Caco-2 (cell line): Measurements from ENCODE around the gene SMARCAD1. TPM values are rescaled to one million over a fixed set of nuclear protein-coding genes. Genes with fewer than 3 reads are reported as not detected.
"Not testable (repeated sequence)": the region's sequence is repeated elsewhere in the genome, so short reads cannot be mapped to it uniquely, and the experiment has no call there.

Experiments
- BruUV-seq: library from RNA; stranded (reverse); fragments of 400-500 nt; replicated peaks from 2 replicates; lab custom pipeline; 2021; lab: Mats Ljungman, UMichigan
- CTCF ChIA-PET: fragments of 300-600 bp; sonication (Branson Sonifier 250); formaldehyde crosslinking; loops from one replicate; lab custom pipeline; 2022; ENCODE audit warnings: antibody characterized with exemption; lab: Charles Lee
- POLR2A ChIA-PET: fragments of 300-600 bp; sonication (Branson Sonifier 250); formaldehyde crosslinking; loops from one replicate; lab custom pipeline; 2022; ENCODE audit warnings: antibody characterized with exemption; lab: Charles Lee
- DNase-seq, 2 experiments: peaks; one replicate each; pipeline versions ENCODE4 v3.0.0 to v3.0.0-alpha.2; 2020 to 2022
- H3K27me3 ChIP-seq: replicated peaks from 2 replicates; pipeline ENCODE4 v1.6.0; 2011; ENCODE audit warnings: low read length; ENCODE audit not compliant: control insufficient read depth, insufficient read depth
- H3K36me3 ChIP-seq: 2 replicates; pipeline ENCODE4 v1.5.1; 2011; ENCODE audit warnings: low read length; ENCODE audit not compliant: control insufficient read depth, insufficient read depth
- H3K4me1 ChIP-seq: fragments of 250-450 bp; sonication (Bioruptor Pico); 2 replicates; pipeline ENCODE4 v1.5.1; 2020; ENCODE audit warnings: mild to moderate bottlenecking
- H3K4me3 ChIP-seq: 2 replicates; pipeline ENCODE4 v1.5.1; 2011; ENCODE audit warnings: low read depth, mild to moderate bottlenecking, control low read depth, low read length
- H3K9me3 ChIP-seq: fragments of 250-450 bp; sonication (Bioruptor Pico); 2 replicates; pipeline ENCODE4 v1.5.1; 2020; ENCODE audit warnings: mild to moderate bottlenecking, moderate library complexity
- H3K27ac Mint-ChIP-seq: one replicate; pipeline ENCODE4 v1.8.0; 2022; ENCODE audit warnings: mixed read lengths; ENCODE audit not compliant: unreplicated experiment
- H3K27me3 Mint-ChIP-seq: one replicate; pipeline ENCODE4 v1.8.0; 2022; ENCODE audit warnings: mixed read lengths; ENCODE audit not compliant: insufficient read depth, unreplicated experiment
- H3K36me3 Mint-ChIP-seq: one replicate; pipeline ENCODE4 v1.8.0; 2022; ENCODE audit warnings: mild to moderate bottlenecking, mixed read lengths; ENCODE audit not compliant: insufficient read depth, unreplicated experiment
- H3K4me1 Mint-ChIP-seq: one replicate; pipeline ENCODE4 v1.8.0; 2022; ENCODE audit warnings: low read depth, mixed read lengths; ENCODE audit not compliant: unreplicated experiment
- H3K4me3 Mint-ChIP-seq: one replicate; pipeline ENCODE4 v1.8.0; 2022; ENCODE audit warnings: mild to moderate bottlenecking, moderate library complexity, mixed read lengths; ENCODE audit not compliant: unreplicated experiment
- H3K9me3 Mint-ChIP-seq: one replicate; pipeline ENCODE4 v1.8.0; 2022; ENCODE audit warnings: mixed read lengths; ENCODE audit not compliant: unreplicated experiment
- intact Hi-C: fragments of 100-400 bp; cut with micrococcal nuclease; formaldehyde crosslinking; loops from one replicate; pipeline ENCODE4 v1.10.0; 2022; ENCODE audit not compliant: unreplicated experiment
- total RNA-seq: library from RNA; stranded (reverse); gene quantifications from 2 replicates; pipeline ENCODE4 v1.2.3, GENCODE V29; 2022
- TF ChIP-seq, protein P1 (sequence below), 2 experiments: fragments of 200-600 bp in 1 of 2; IDR thresholded peaks; 1 replicate in 1 of 2; 2 replicates in 1 of 2; pipeline versions ENCODE4 v1.5.1 to v1.8.0; 2011 to 2022; ENCODE audit warnings: antibody characterized with exemption in 1 of 2, control low read depth in 1 of 2, inconsistent platforms in 1 of 2, low read depth in 1 of 2, low read length in 1 of 2, mild to moderate bottlenecking in 1 of 2, moderate library complexity in 1 of 2; ENCODE audit not compliant: insufficient read depth in 1 of 2, severe bottlenecking in 1 of 2, unreplicated experiment in 1 of 2

SMARCAD1 gene
- total RNA-seq, 1 experiment from 2014 or later, result 31.8 TPM

DNA sequence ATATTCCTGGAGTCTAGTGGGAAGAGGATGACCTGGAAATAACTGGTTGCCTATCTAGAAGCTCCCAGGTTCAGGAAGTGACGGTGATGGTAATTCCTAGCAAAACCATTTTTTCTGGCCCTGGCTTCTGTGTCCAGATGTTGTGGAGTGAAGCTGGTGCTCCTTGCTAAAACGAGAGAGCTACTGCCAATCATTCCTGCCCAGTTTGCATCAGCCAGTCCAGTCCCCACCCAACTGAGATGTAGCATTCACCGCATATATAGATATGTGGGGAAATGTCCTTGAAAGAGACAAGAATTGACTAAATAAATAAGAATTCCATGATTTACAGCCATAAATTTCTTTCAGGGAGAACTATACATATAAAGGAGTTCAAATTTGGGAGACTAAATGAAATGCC lies 128.6 kb downstream of the SMARCAD1 start:
- no peak for DNase-seq
- CTCF ChIA-PET, result no interaction called here
- Histone ChIP-seq H3K4me1 (peaks cover 25% of the 10 kb centered on the region), H3K9me3 (no peaks in the 10 kb centered on the region), H3K36me3 (no peaks in the 10 kb centered on the region), H3K4me3 (no peak overlapping the region), H3K27me3 (no peaks in the 10 kb centered on the region)
- Mint-ChIP-seq H3K9me3 (no peaks in the 10 kb centered on the region), H3K4me3 (no peak overlapping the region), H3K4me1 (peaks cover 21% of the 10 kb centered on the region), H3K27me3 (no peaks in the 10 kb centered on the region), H3K36me3 (no peaks in the 10 kb centered on the region), H3K27ac (no peak overlapping the region)
- POLR2A ChIA-PET, result no interaction called here
- TF ChIP-seq, protein P1, sequence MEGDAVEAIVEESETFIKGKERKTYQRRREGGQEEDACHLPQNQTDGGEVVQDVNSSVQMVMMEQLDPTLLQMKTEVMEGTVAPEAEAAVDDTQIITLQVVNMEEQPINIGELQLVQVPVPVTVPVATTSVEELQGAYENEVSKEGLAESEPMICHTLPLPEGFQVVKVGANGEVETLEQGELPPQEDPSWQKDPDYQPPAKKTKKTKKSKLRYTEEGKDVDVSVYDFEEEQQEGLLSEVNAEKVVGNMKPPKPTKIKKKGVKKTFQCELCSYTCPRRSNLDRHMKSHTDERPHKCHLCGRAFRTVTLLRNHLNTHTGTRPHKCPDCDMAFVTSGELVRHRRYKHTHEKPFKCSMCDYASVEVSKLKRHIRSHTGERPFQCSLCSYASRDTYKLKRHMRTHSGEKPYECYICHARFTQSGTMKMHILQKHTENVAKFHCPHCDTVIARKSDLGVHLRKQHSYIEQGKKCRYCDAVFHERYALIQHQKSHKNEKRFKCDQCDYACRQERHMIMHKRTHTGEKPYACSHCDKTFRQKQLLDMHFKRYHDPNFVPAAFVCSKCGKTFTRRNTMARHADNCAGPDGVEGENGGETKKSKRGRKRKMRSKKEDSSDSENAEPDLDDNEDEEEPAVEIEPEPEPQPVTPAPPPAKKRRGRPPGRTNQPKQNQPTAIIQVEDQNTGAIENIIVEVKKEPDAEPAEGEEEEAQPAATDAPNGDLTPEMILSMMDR (IDR thresholded peaks at IDR 0.05; ENCODE audit: insufficient read depth in 1 of 2, low read depth in 1 of 2, low read length in 1 of 2, severe bottlenecking in 1 of 2, unreplicated experiment in 1 of 2), result no peak
- intact Hi-C loops, result no loop called here
- BruUV-seq, result no TSS peak

DNA sequence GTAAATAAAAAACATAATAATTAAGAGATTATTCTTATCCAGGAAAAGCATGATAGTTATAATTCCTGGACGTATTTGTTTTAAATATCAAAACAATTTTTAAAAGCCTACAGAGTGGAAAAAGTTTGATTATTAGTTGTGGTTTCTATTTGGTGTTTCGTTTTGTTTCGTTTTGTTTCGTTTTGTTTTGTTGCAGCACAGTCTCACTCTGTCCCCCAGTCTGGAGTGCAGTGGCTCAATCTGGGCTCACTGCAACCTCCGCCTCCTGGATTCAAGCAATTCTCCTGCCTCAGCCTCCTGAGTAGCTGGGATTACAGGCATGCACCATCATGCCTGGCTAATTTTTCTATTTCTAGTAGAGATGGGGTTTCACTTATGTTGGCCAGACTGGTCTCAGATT lies 129.1 kb downstream of the SMARCAD1 start:
- H3K27ac Mint-ChIP-seq, intact Hi-C loops, H3K9me3 ChIP-seq, H3K36me3 Mint-ChIP-seq, BruUV-seq, POLR2A ChIA-PET, DNase-seq, H3K4me3 ChIP-seq, H3K9me3 Mint-ChIP-seq, H3K36me3 ChIP-seq, H3K4me3 Mint-ChIP-seq, CTCF ChIA-PET, H3K27me3 Mint-ChIP-seq, H3K27me3 ChIP-seq: not testable (repeated sequence)
- peaks cover 24% of the 10 kb centered on the region for H3K4me1 ChIP-seq
- H3K4me1 Mint-ChIP-seq, result peaks cover 17% of the 10 kb centered on the region

DNA sequence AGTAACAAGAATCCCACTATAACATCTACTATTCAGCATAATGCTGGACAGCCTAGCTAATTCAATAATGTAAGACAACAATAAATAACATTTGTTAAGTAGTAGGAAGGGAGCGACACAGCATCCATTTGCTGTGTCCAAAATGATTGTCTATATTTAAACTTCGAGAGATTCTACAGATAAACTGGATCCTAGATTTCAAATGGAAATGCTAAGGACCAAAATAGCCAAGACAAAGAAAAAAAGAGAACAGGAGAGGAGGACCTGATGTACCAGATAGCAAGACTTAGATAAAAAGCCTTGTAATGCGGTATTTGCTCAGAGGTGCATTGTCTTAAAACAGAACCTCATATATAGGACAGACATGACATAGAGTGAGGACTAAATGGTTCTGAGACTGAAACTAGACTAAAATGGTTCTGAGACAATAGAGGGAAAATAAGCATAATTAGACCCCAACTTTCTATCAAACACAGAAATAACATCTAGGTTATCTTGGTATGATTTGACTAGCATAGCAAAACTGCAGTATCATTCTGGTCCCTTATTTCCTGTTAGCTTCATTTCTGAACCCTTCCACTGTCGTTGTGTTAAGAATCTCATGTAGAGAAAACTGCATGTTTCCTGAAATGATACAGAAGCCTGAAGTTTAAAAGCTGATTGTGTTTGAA lies 131.2 kb downstream of the SMARCAD1 start:
- ChIA-PET CTCF (interaction anchor here (0.6 kb wide), 1 partner anchor 36 kb away, joined by 3 read pairs; no protein-coding TSS in a partner anchor), POLR2A (no interaction called here)
- H3K9me3 Mint-ChIP-seq, result no peaks in the 10 kb centered on the region
- H3K27me3 Mint-ChIP-seq, result no peaks in the 10 kb centered on the region
- no peaks in the 10 kb centered on the region for H3K9me3 ChIP-seq
- no TSS peak for BruUV-seq
- TF ChIP-seq, protein P1 (IDR thresholded peaks at IDR 0.05; ENCODE audit: insufficient read depth in 1 of 2, low read depth in 1 of 2, low read length in 1 of 2, severe bottlenecking in 1 of 2, unreplicated experiment in 1 of 2), result no peak
- intact Hi-C loops, result no loop called here
- H3K36me3 Mint-ChIP-seq, result no peaks in the 10 kb centered on the region
- H3K27me3 ChIP-seq, result no peaks in the 10 kb centered on the region
- H3K27ac Mint-ChIP-seq, result no peak overlapping the region
- H3K36me3 ChIP-seq, result no peaks in the 10 kb centered on the region
- H3K4me1 ChIP-seq, result peaks cover 15% of the 10 kb centered on the region
- no peak overlapping the region for H3K4me3 ChIP-seq
- no peak overlapping the region for H3K4me3 Mint-ChIP-seq
- no peak for DNase-seq
- peaks cover 12% of the 10 kb centered on the region for H3K4me1 Mint-ChIP-seq
